ENCODE measurements around the gene KCNMB2. TPM values are rescaled to one million over a fixed set of nuclear protein-coding genes. Genes with fewer than 3 reads are reported as not detected.

The KCNMB2 gene
- total RNA-seq, 4 donors from 2014 or later = 0.82 TPM; not detected in 3

DNA sequence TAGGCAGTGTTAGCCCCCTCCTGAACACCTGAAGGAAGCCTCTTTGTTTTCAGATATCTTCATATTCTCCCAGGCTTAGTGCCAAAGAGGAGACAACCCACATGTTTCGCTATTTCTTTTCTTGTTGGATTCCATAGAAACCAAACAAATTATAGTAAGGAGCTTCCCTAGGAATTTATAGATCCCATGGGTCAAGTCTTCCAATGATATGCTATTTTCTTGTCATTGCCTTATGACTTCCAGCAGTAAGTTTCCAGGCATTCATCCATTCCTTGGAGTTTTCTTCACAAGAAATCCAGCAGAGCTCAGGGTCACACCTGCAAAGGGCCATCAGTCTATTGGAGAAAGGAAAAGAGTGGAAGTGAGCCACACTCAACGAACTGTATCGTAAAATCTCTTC lies 9.9 kb upstream of the KCNMB2 start:
- in situ Hi-C loops (cut with MboI; ENCODE audit: low pct_ligation_motif_present in 1 of 4, low pct_unique_long_range_greater_than_20kb in 1 of 4, low sequenced_read_pairs in 3 of 4) (no loop called here), intact Hi-C loops (cut with DNase I; ENCODE audit: low total_unique reads) (no loop called here)
- Histone ChIP-seq H3K4me3 (no peak overlapping the region), H3K9me3 (no peaks in the 10 kb centered on the region), H3K4me1 (no peaks in the 10 kb centered on the region), H3K27ac (no peak overlapping the region), H3K27me3 (no peaks in the 10 kb centered on the region), H3K36me3 (no peaks in the 10 kb centered on the region)
- TF ChIP-seq POLR2A (IDR thresholded peaks at IDR 0.05) (no peak), CTCF (IDR thresholded peaks at IDR 0.05) (no peak), EP300 (IDR thresholded peaks at IDR 0.05; ENCODE audit: low read depth) (no peak), POLR2AphosphoS5 (IDR thresholded peaks at IDR 0.05) (no peak)
- 73 to 81% methylated on average over 3 of the region's 3 CpGs for WGBS, 2 donors (ENCODE audit: low coverage in 1 of 2)
- DNase-seq = no peak

DNA sequence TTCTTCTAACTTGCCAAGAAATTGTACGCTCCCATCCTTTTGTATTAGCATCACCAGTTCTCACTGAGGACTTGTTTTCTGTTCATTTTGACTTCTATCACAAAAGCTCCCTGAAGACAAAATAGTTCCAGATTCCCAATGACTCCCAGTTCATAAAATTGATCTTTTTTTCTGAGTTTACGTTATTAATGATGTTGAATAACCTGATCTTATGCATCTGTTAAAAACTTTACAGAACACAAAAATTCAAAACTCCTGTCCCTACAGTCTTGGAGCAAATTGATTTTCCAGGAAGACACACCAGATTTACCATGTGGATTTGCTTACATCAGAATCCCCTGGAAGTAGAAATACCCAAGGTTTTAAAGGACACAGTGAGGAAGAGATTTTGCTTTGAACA lies 8.3 kb upstream of the KCNMB2 start:
- in situ Hi-C loops (cut with MboI; ENCODE audit: low pct_ligation_motif_present in 1 of 4, low pct_unique_long_range_greater_than_20kb in 1 of 4, low sequenced_read_pairs in 3 of 4) (no loop called here), intact Hi-C loops (cut with DNase I; ENCODE audit: low total_unique reads) (no loop called here)
- Histone ChIP-seq H3K9me3 (no peaks in the 10 kb centered on the region), H3K4me1 (no peaks in the 10 kb centered on the region), H3K36me3 (no peaks in the 10 kb centered on the region), H3K27ac (no peak overlapping the region), H3K27me3 (no peaks in the 10 kb centered on the region), H3K4me3 (no peak overlapping the region)
- 92 to 93% methylated on average over 2 of the region's 2 CpGs for WGBS, 2 donors (ENCODE audit: low coverage in 1 of 2)
- DNase-seq = no peak
- TF ChIP-seq CTCF (IDR thresholded peaks at IDR 0.05) (no peak), POLR2AphosphoS5 (IDR thresholded peaks at IDR 0.05) (no peak), POLR2A (IDR thresholded peaks at IDR 0.05) (no peak), EP300 (IDR thresholded peaks at IDR 0.05; ENCODE audit: low read depth) (no peak)

- intact Hi-C loops (cut with DNase I; ENCODE audit: low total_unique reads) (no loop called here), in situ Hi-C loops (cut with MboI; ENCODE audit: low pct_ligation_motif_present in 1 of 4, low pct_unique_long_range_greater_than_20kb in 1 of 4, low sequenced_read_pairs in 3 of 4) (no loop called here)
- H3K27me3 ChIP-seq = no peaks in the 10 kb centered on the region
- no peak for DNase-seq
- no peak overlapping the region for H3K27ac ChIP-seq
- no peaks in the 10 kb centered on the region for H3K9me3 ChIP-seq
- H3K4me1 ChIP-seq = no peaks in the 10 kb centered on the region
- no peak overlapping the region for H3K4me3 ChIP-seq
- TF ChIP-seq POLR2A (IDR thresholded peaks at IDR 0.05) = no peak
- TF ChIP-seq CTCF (IDR thresholded peaks at IDR 0.05) = no peak
- no peak for TF ChIP-seq POLR2AphosphoS5 (IDR thresholded peaks at IDR 0.05)
- no peak for TF ChIP-seq EP300 (IDR thresholded peaks at IDR 0.05; ENCODE audit: low read depth)
- H3K36me3 ChIP-seq = no peaks in the 10 kb centered on the region
These were observed 6.5 kb upstream of the KCNMB2 start for GRCh38 chr3:178529606-178530225.

- no peak for TF ChIP-seq POLR2A (IDR thresholded peaks at IDR 0.05)
- TF ChIP-seq CTCF (IDR thresholded peaks at IDR 0.05) = no peak
- no peak for TF ChIP-seq EP300 (IDR thresholded peaks at IDR 0.05; ENCODE audit: low read depth)
- no peak for TF ChIP-seq POLR2AphosphoS5 (IDR thresholded peaks at IDR 0.05)
- Histone ChIP-seq H3K36me3 (no peaks in the 10 kb centered on the region), H3K9me3 (no peaks in the 10 kb centered on the region), H3K27ac (no peak overlapping the region), H3K4me3 (no peak overlapping the region), H3K4me1 (peaks cover 0 to 11% (median 6%) of the 10 kb centered on the region in 4 donors), H3K27me3 (no peaks in the 10 kb centered on the region)
- in situ Hi-C loops (cut with MboI; ENCODE audit: low pct_ligation_motif_present in 1 of 4, low pct_unique_long_range_greater_than_20kb in 1 of 4, low sequenced_read_pairs in 3 of 4) (no loop called here), intact Hi-C loops (cut with DNase I; ENCODE audit: low total_unique reads) (no loop called here)
- WGBS, 2 donors (ENCODE audit: low coverage in 1 of 2) = 71 to 79% methylated on average over 2 of the region's 2 CpGs
- no peak for DNase-seq
These were observed 3.8 kb upstream of the KCNMB2 start for GRCh38 chr3:178532476-178532875.

All from transverse colon (tissue), 4 donors.